AG08395 (cell line): ENCODE measurements around the gene FGL2.
"Not testable (repeated sequence)": the region's sequence is repeated elsewhere in the genome, so short reads cannot be mapped to it uniquely, and the experiment has no call there.

ENCODE experiments used
- DNase-seq: peaks from one replicate; pipeline ENCODE4 v3.0.0; 2012; ENCODE audit warnings: mixed read lengths, low spot score

The FGL2 gene

GRCh38 chr7:77155601-77156377 is 43.8 kb downstream of the FGL2 start:
- not testable (repeated sequence) for DNase-seq

GRCh38 chr7:77154917-77155464 is 44.6 kb downstream of the FGL2 start:
- not testable (repeated sequence) for DNase-seq

- not testable (repeated sequence) for DNase-seq
These were observed 47.4 kb downstream of the FGL2 start for GRCh38 chr7:77152232-77152631.
